Activated CD4-positive, alpha-beta T cell treated with anti-CD3 and anti-CD28 coated beads for 1 hour (primary cell): ENCODE measurements around the gene FAM177A1.
"Not testable (repeated sequence)": the region's sequence is repeated elsewhere in the genome, so short reads cannot be mapped to it uniquely, and the experiment has no call there.

Experiments used
- DNase-seq: peaks from one replicate; pipeline ENCODE4 v3.0.0-alpha.2; 2020

FAM177A1 gene, protein sequence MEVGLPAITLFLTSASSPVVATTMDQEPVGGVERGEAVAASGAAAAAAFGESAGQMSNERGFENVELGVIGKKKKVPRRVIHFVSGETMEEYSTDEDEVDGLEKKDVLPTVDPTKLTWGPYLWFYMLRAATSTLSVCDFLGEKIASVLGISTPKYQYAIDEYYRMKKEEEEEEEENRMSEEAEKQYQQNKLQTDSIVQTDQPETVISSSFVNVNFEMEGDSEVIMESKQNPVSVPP

DNA sequence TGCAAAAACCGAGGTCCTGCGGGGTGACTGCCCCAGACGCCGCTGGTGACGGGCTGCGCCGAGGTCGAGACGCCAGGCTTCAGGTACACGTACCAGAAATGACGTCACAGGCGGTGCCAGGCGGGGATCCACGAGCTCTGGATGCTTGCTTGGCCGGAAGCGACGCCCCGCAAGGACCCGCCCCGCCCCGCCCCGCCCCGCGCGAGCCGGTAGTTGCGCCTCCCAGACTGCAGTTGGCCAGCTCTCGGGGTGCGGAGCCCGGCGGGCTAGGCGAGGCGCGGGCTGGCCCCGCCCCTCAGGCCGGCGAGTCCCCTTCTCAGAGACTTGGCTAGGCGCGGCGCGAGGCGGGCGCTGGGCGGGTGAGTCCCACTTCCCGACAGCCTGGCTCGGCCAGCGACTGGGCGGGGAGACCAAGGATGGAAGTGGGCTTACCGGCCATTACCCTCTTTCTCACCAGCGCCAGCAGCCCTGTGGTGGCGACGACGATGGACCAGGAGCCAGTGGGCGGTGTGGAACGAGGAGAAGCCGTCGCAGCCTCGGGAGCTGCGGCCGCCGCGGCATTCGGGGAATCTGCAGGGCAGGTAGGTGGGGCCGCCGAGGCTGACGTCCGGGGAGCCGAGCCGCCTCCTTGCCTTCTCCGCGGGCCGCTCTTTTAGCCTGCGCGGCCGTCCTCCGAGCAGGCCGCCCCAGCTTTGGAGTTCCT, at the start of gene FAM177A1:
TSS of gene FAM177A1 (plus strand) at position 225 of the 703 bp plus-strand sequence. CDS start at position 417, 192 bp downstream.
- peak; percentile 96 for DNase-seq

DNA sequence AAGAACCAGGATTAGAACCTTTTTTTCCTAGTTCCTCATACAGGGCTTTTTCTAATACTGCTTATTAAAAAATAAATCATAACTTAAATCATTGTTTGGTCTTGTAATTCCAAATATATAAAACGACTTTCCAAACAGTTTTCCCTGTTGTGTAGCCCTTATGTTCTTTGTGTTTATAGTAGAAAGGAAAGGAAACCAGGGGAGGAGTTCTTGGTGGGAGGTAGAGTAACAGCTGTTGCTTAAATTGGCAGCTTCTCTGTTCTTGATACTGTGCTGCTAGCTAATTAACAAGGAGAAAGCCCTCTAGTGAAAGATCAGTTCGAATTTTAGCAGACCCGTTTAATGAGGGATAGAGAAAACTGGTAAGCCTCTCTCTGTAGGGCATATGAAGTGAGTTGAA, 48.3 kb upstream of the FAM177A1 start:
- DNase-seq = no peak

DNA sequence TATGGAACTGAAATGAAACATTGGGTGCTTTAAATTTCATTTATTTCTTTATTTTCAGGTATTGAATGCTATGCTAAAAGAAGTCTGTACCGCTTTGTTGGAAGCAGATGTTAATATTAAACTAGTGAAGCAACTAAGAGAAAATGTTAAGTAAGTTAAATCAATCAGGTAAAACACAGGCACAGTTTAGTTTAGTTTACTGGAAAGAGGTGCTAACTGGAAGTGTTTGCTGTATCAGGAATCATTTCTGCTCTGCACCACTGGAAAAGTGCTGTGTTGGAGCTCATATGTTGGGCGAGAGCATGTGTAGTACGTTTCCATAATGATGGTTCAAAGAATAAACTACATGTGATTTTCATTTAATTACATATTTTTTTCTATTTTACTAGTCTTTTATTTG, 46.6 kb upstream of the FAM177A1 start:
- DNase-seq = no peak

DNA sequence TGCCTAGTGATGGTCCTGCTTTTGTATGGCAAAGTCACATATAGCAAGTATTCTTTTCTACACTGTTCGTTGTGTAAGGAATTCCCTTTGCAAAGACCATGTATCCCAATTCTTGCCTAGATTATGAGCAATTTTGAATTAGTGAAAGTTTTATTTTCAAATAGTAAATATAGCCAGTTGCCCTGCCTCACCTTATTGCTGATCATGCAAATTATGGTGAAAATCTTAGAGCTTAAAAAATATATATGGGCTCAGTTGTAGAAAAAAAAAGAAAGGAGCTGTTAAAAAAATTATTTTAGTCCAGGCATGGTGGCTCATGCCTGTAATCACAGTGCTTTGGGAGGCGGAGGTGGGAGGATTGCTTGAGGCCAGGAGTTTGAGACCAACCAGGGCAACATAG, 44.5 kb upstream of the FAM177A1 start:
- DNase-seq = no peak

DNA sequence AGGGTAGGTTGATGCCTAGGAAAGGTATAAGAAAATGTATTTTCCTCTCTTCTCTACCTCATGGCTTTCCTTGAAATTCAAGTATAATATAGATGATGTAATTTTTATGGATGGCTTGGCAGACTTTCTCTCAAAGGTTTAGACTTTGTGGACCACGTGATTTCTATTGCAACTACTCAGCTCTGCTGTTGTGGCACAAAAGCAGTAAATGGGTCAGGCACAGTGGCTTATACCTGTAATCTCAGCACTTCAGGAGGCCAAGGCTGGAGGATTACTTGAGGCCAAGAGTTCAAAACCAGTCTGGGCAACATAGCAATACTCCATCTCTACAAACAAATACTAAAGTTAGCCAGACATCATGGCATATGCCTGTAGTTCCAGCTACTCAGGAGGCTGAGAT, 41.2 kb upstream of the FAM177A1 start:
- no peak for DNase-seq

DNA sequence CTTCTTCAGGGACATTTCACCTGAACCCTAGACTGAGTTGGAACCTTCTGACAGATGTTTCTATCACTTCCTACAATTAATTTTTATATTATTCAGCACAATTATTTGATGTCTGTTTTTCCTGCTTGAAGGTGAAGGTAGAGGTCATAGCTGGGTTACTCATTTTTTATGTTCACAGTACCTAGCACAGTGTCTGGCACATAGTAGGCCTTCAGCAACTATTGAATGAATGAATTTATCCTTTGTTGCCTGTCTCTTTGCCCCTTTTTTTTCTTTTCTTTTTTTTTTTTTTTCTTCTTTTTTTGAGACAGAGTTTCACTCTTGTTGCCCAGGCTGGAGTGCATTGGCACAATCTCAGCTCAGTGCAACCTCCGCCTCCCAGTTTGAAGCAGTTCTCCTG, 29.5 kb upstream of the FAM177A1 start:
- no peak for DNase-seq

DNA sequence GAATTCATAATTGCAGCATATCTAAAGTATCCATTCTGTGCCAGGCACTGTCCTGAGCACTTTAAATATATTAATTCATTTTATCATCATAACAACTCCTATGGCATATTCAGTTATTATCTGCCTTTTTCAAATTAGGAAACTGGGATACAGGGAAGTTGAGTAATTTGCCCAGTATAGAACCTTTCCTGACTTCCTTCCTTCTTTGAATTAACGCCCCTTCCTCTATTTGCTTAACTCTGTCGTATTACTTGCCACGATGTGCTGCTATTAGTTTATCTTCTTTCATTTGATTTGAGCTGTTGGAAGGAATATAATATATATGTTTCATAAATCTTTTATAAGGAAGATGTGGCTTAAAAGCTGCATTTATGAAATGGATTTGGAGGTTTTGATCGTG, 25.4 kb upstream of the FAM177A1 start:
- DNase-seq = no peak

DNA sequence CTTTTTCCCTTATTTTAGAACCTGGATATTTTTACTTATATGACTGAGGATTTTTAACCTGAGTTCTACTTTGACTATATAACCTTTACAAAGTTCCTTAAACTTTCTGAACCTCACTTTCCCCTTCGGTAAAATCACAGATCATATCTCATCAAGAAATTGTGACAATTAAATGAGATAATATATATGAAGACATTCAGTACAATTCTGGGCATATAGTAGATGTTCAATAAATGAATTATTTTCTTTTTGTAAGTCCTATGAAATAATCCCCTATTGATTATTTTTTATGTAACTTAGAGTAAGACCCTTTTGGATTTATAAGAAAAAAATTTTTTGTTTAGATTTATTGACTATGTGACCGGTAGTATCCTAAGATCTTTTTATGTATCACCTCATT, 17.6 kb upstream of the FAM177A1 start:
- no peak for DNase-seq

DNA sequence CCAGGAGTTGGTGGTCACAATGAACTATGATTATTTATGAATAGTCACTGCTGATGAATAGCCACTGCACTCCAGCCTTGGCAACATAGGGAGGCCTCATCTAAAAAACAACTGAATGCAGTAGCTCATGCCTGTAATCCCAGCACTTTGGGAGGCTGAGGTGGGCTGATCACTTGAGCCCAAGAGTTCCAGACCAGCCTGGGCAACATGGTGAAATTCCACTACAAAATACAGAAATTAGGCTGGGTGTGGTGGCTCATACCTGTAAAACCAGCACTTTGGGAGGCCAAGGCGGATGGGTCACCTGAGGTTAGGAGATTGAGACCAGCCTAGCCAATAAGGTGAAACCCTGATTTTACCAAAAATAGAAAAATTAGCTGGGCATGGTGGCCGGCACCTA, 13.5 kb upstream of the FAM177A1 start:
- DNase-seq = no peak

DNA sequence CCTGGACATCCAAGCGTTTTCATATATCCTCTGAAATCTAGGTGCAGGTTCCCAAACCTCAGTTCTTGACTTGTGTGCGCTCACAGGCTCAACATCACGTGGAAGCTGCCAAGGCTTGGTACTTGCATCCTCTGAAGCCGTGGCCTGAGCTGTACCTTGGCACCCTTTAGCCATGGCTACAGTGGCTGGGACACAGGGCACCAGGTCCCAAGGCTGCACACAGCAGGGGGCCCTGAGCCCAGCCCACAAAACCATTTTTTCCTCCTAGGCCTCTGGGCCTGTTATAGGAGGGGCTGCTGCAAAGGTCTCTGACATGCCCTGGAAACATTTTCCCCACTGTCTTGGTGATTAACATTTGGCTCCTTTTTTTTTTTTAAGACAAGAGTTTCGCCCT, 11.6 kb upstream of the FAM177A1 start:
- no peak for DNase-seq

DNA sequence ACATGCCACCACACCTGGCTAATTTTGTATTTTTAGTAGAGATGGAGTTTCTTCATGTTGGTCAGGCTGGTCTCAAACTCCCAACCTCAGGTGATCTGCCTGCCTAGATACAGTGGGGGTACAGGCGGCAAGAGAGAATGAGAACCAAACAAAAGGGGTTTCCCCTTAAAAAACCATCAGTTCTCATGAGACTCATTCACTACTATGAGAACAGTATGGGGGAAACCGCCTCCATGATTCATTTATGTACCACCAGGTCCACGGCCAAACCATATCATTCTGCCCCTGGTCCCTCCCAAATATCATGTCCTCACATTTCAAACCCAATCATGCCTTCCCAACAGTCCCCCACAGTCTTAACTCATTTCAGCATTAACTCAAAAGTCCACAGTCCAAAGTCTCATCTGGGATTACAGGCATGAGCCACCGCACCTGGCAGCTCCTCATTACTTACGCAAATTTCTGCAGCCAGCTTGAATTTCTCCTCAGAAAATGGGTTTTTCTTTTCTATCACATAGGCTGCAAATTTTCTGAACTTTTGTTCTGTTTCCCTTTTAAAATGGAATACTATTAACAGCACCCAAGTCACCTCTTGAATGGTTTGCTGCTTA, 11.0 kb upstream of the FAM177A1 start:
- not testable (repeated sequence) for DNase-seq

DNA sequence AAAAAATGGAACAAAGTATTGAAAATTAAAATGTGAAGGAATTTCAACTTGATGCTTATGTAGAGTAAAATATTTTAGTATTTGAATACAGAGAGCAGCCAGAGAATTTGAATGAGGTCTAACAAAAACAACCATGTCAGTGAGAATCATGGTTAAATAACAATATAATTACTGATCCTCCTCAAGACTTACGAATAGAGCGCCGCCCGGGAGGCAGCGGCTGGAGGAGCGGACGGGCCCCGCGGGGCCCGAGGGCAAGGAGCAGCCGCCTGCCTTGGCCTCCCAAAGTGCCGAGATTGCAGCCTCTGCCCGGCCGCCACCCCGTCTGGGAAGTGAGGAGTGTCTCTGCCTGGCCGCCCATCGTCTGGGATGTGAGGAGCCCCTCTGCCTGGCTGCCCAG, 7.8 kb upstream of the FAM177A1 start:
- not testable (repeated sequence) for DNase-seq

DNA sequence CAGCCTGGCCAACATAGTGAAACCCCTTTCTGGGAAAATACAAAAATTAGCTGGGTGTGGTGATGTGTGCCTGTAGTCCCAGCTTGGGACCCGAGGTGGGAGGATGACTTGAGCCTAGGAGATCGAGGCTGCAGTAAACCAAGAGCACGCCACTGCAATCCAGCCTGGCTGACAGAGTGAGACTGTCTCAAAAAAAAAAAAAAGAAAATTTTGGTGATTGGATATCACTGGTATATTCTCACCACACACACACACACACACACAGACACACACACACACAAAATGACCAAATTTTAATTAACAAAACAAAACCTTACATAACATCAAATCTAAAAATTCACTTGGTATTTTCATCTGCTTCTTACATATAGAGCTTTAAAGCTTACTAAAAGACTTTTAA, 3.4 kb upstream of the FAM177A1 start:
- no peak for DNase-seq

DNA sequence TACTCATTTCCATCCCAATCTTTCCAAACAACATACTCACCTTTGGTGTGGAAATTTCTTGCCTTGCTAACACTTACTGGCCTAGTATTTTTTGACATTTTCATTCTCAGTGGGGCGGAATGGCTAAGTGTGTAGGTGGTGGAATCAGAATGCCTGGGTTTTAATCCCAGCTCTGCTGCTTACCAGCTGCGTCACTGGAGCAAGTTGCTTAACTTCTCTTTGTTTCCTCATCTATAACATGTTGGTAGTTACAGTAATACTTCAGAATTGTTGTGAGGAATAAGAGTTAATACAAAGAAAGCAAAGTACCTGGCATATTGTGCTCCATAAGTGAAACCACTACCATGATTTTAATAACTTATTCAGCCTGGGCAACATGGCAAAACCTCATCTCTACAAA, 3.0 kb upstream of the FAM177A1 start:
- no peak for DNase-seq

DNA sequence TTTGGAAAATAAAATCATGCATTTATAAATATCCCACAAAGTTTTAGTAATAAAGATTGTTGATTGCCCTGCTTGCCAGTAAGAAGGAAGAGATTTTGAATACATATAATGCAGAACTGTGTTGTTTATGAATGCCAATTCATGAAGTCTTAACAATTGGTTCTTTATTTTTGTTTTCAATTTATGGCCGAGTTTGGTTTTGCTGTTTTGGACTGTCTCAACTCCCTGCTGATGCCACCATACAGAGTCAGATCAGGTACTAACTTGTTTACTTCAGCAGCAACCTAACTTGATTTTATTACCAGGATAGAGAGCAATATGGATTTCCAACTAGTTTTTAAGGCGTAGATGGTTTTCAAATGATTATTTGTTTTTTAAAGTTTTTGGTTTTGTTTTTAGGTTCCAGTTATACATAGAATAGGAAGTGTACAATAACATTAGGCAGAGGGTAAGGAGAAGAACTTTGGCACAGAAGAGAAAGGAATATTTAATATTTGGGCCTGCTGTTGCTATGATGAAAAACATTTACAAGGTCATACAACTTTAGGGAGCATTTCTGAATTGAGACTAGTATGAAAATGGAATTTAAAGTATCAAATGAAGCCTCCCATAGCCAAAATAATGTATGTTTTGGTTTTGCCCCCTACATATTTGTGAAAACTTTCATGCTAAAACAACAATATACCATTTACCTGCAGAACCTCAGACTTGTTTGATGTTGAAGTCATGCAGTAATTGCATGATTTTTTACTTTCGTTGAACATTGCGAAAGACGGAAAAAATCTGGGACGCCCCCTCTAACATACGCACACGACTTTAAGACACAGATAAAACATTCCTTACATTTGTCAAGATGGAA, 904 bp upstream of the FAM177A1 start:
- no peak for DNase-seq

DNA sequence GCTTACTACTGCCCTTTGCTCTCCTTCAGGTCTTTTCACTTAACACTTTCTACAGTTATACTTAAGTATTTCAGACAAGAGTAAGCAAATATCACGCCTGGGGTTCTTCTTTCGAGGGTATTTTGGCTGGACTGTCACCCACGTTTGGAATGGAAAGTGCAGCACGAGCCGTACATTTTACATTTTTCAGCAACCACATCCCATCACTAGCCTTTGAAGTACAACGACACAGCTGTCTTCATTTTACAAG, 349 bp upstream of the FAM177A1 start:
- DNase-seq = no peak

DNA sequence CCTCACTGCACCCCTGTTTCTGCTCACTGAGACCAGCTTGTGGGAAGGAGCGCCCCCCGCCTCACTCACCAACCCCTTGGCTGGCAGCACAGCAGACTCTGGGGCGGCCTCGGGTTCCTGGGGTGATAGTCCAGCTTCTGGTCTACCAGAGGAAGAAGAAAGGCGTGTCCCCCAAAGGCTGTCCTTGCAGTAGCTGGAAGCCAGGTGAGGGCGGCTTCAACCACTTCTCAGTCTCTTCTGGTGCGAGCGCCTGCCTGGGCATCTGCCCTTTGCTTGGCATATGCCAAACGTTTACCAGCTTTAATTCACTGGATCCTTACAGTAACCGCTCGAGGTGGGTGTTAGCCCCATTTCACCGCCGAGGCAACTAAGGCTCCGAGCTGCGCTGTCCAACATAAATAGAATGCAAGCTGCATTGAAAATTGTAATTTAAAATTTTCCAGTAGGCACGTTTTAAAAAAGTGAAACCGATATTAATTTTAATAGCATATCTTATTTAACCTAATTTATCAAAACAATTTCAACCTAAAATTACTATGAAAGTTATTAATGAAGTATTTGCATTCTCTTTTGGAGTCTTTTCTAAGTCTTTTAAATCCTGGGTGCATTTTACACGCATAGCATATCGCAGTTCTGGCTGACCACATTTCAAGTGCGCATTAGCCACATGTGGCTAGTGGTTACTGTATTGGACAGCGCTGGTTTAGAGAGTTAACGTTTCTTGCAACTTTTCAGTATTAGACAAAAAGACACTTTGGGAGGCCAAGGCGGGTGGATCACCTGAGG, 872 bp downstream of the FAM177A1 start:
- DNase-seq = no peak

DNA sequence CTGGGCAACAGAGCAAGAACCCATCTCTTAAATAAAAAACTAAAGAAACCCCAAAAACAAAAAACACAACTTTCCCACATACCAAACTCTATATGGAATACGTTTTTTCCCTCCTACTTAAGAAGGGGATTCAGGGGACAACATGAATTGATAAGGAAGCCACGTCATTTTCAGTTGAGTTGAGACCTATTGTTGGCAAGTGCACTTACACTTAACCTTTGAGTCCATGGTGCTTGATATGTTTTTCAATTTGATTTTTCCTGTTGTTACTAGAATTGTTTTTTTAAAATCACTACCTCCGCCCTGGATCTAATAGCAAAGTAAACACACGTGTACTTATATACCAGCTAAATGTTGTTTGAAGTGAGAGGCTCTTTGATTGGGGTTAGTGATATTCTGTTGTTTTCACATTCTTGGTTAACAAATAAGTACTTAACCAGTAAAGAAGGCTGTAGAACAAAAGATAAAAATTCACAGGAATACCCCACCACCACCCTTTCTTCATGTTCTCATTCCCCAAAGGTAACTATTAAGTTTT, 2.0 kb downstream of the FAM177A1 start:
- no peak for DNase-seq

DNA sequence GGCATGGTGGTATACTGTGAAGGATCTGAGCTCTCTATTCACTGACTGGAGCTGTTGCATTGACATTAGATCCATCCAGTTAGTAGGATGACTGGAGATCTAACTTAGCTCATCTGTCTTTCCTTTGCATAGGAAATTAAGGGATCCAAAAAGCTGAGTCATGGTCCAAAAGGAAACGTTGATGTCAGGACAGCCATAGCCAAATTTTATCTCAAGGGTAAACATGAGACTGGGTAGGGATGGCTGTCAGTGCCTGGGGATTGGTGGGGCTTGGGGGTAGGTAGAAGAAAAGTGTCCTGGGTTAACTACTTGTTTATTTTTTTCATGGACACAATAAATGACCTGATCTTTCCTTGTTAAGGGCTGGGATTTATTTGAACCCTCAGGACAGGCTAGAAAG, 4.6 kb downstream of the FAM177A1 start:
- DNase-seq = no peak

DNA sequence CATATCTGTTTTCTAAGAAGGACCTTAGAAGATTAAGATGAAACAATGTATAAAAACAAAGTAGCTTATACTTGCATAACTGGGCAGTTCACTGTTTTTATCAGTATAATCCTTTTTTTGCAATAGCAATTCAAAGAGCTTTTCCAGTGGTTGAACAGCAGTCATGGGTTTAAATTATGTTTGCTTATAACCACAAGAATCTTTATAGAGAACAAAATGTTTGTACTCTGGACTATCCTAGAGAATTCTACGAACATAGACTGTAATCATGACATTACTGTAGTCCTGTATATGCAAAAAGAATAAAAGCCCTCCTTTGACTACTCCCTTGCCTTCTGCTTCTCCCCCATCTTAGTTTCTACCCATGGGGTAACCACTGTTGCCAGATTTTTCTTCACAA, 5.7 kb downstream of the FAM177A1 start:
- no peak for DNase-seq

DNA sequence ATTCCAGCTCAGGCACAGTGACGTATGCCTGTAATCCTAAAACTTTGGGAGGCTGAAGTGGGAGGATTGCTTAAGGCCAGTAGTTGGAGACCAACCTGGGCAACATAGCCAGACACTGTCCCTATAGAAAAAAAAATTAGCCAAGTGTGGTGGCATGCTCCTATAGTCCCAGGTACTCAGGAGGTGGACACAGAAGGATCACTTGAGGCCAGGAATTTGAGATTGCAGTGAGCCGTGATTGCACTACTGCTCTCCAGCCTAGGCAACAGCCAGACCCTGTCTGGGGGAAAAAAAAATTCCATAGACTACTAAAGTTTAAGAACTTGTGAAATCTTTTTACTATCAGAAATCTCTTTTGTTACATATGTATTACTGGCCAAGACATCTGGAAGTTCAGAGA, 6.6 kb downstream of the FAM177A1 start:
- no peak for DNase-seq

DNA sequence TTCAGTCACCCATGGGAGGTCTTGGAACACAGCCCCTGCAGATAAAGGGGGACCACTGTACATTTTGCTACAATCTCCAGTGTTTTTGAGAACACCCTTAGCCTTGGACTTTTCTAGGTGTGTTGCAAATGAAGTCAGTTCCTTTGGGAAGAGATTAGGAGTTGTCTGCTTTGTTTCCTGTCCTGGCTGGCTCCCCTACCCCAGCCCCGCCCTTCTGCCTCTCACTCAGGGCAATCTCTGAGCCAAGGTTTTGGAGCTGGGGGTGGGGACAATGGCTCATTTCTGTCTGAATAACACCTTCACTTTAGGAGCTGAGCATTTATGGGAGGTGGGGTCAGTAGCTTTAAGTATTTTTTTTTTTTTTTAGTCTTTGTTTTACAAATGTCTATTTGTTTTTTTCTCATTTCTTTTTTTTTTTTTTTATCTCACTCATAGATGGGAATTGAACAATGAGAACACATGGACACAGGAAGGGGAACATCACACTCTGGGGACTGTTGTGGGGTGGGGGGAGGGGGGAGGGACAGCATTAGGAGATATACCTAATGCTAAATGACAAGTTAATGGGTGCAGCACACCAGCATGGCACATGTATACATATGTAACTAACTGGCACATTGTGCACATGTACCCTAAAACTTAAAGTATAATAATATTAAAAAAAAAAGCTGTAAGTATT, 15.2 kb downstream of the FAM177A1 start:
- DNase-seq = not testable (repeated sequence)
